Measurements from ENCODE around the gene PRKCE. TPM values are rescaled to one million over a fixed set of nuclear protein-coding genes. Genes with fewer than 3 reads are reported as not detected.

Gene PRKCE
- total and polyA plus RNA-seq, 11 donors, result 4.1 to 22.3 (median 16.2) TPM

DNA sequence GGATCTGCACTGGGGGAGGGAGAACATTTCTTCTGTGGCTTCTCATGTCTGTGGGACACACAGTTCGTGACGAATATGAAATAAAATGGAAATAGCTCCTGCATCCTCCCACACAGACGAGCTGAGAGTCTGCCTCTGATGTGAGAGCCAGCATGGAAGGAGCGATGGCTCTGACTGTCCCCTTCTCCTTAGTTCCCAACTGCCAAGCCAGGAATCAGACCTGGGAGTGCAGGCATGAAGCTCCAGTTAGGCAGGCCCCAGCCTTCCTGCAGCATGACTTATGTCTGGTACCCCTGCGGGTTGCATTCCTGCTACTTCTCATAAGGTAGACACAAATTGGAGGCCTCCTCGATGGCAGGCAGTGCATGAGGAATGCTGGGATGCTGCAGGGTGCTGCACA is 56.2 kb downstream of the PRKCE start:
- Histone ChIP-seq H3K36me3 (no peaks in the 10 kb centered on the region), H3K27ac (no peak overlapping the region), H3K4me1 (peaks cover 0 to 47% (median 20%) of the 10 kb centered on the region in 12 donors), H3K9me3 (no peaks in the 10 kb centered on the region), H3K27me3 (no peaks in the 10 kb centered on the region), H3K4me3 (no peak overlapping the region)
- DNase-seq (no peak), ATAC-seq (no peak)
- 69 to 87% (median 82%) methylated on average over 6 of the region's 6 CpGs for WGBS, 4 donors
- intact Hi-C loops (cut with DNase I), result loop anchor here in 2 of 10 donors (5.0 kb wide), 1 partner anchor 55 kb away; the partner anchor contains the start of gene PRKCE (in 2 of the 2)
- TF ChIP-seq, protein P1, sequence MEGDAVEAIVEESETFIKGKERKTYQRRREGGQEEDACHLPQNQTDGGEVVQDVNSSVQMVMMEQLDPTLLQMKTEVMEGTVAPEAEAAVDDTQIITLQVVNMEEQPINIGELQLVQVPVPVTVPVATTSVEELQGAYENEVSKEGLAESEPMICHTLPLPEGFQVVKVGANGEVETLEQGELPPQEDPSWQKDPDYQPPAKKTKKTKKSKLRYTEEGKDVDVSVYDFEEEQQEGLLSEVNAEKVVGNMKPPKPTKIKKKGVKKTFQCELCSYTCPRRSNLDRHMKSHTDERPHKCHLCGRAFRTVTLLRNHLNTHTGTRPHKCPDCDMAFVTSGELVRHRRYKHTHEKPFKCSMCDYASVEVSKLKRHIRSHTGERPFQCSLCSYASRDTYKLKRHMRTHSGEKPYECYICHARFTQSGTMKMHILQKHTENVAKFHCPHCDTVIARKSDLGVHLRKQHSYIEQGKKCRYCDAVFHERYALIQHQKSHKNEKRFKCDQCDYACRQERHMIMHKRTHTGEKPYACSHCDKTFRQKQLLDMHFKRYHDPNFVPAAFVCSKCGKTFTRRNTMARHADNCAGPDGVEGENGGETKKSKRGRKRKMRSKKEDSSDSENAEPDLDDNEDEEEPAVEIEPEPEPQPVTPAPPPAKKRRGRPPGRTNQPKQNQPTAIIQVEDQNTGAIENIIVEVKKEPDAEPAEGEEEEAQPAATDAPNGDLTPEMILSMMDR (IDR thresholded peaks at IDR 0.05), result no peak
- no peak for TF ChIP-seq POLR2A (IDR thresholded peaks at IDR 0.05)

DNA sequence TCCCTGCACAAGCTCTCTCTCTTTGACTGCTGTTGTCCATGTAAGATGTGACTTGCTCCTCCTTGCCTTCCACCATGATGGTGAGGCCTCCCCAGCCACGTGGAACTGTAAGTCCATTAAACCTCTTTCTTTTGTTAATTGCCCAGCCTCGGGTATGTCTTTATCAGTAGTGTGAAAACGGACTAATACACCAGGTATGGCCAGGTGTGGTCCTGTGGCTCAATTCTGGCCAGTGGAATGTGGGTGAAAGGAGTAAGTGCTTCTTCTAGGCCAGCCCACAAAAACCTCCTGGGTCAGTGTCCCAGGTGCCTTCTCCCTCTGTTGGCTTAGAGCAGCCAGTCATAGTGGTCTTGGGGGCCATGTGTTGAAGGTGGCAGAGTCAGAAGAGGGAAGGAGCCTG is 57.0 kb downstream of the PRKCE start:
- H3K9me3 ChIP-seq, result no peaks in the 10 kb centered on the region
- ATAC-seq, result no peak
- TF ChIP-seq POLR2A (IDR thresholded peaks at IDR 0.05), result no peak
- TF ChIP-seq, protein P1 (IDR thresholded peaks at IDR 0.05), result no peak
- DNase-seq, result no peak
- no peak overlapping the region for H3K4me3 ChIP-seq
- H3K27me3 ChIP-seq, result no peaks in the 10 kb centered on the region
- no peaks in the 10 kb centered on the region for H3K36me3 ChIP-seq
- intact Hi-C loops (cut with DNase I), result loop anchor here in 2 of 10 donors (5.0 kb wide), 1 partner anchor 56 kb away; the partner anchor contains the start of gene PRKCE (in 2 of the 2)
- 92 to 100% (median 93%) methylated on average over 3 of the region's 3 CpGs for WGBS, 4 donors
- H3K4me1 ChIP-seq, result peaks cover 0 to 47% (median 20%) of the 10 kb centered on the region in 12 donors
- H3K27ac ChIP-seq, result peak overlapping the region in 1 of 12 donors; percentile 16

DNA sequence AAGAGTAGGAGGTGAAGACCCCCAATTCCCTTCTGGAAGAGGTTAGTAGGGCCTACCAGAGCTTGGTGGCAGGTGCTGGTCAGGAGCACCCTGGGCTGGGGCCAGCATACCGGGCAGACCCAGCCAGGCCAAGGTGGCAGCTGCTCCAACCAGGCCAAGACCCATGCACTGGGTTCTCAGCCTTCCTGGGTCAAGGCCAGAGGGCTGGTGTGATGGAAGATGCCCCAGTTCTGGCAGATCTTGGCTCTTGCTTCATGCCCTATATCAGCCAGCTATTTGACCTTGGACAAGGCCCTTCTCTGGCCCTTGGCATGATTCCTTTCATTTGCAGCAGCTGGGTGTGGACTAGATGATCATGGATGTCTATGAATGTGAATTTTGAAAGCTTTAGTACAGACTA is 57.7 kb downstream of the PRKCE start:
- WGBS, 4 donors, result 50 to 62% methylated on average over 1 of the region's 1 CpG; no CpG with 5 or more reads in 2 of the 4 donors
- ATAC-seq, result peak; percentile 78 to 92 (median 86)
- TF ChIP-seq POLR2A (IDR thresholded peaks at IDR 0.05), result no peak
- TF ChIP-seq, protein P1 (IDR thresholded peaks at IDR 0.05), result no peak
- H3K9me3 ChIP-seq, result no peaks in the 10 kb centered on the region
- peak overlapping the region in 2 of 12 donors; percentile 16 to 41 for H3K27ac ChIP-seq
- no peaks in the 10 kb centered on the region for H3K27me3 ChIP-seq
- H3K4me1 ChIP-seq, result peaks cover 0 to 50% (median 23%) of the 10 kb centered on the region in 12 donors
- intact Hi-C loops (cut with DNase I), result loop anchor here in 2 of 10 donors (5.0 kb wide), 1 partner anchor 57 kb away; the partner anchor contains the start of gene PRKCE (in 2 of the 2)
- H3K36me3 ChIP-seq, result no peaks in the 10 kb centered on the region
- peak in 4 of 5 donors; percentile 53 to 69 (median 58) for DNase-seq
- no peak overlapping the region for H3K4me3 ChIP-seq

DNA sequence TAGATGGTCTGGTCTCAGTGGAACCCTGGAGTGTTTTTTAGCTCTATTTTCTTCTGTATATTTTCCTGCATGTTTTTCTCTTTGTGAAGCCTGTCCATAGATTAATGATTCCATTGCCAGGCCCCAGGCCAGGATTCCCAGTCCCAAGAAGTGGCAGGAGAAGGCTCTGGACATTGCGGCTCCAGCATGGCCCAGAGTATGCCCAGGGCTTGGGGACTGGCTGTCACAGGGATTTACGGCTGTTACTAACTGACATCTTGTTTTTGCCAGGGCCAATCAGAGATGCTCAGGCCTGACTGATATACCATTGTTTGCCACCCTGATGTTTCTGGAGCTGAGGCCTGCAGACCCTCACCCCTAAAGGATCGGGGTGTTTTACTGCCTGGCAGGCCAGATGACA is 59.0 kb downstream of the PRKCE start:
- no peaks in the 10 kb centered on the region for H3K27me3 ChIP-seq
- peaks cover 0 to 50% (median 22%) of the 10 kb centered on the region in 12 donors for H3K4me1 ChIP-seq
- H3K36me3 ChIP-seq, result no peaks in the 10 kb centered on the region
- ATAC-seq (no peak), DNase-seq (no peak)
- H3K27ac ChIP-seq, result no peak overlapping the region
- H3K9me3 ChIP-seq, result no peaks in the 10 kb centered on the region
- intact Hi-C loops (cut with DNase I), result loop anchor here in 1 of 10 donors (5.0 kb wide), 1 partner anchor 58 kb away; the partner anchor contains the start of gene PRKCE
- TF ChIP-seq, protein P1 (IDR thresholded peaks at IDR 0.05), result no peak
- no peak for TF ChIP-seq POLR2A (IDR thresholded peaks at IDR 0.05)
- H3K4me3 ChIP-seq, result no peak overlapping the region
- WGBS, 4 donors, result 90 to 96% (median 94%) methylated on average over 3 of the region's 3 CpGs
